Choroid plexus epithelial cell (primary cell): ENCODE data around the gene DOLK.

Experiments used
- DNase-seq: peaks from one replicate; pipeline ENCODE4 v3.0.0-alpha.2; 2010; ENCODE audit warnings: low read depth
- H3K4me3 ChIP-seq: 2 replicates; pipeline ENCODE4 v1.5.1; 2011; ENCODE audit warnings: low read depth, mild to moderate bottlenecking, control low read depth, low read length, moderate library complexity
- CTCF ChIP-seq: conservative IDR thresholded peaks from 2 replicates; pipeline ENCODE4 v1.5.1; 2011; ENCODE audit warnings: low read depth, mild to moderate bottlenecking, control low read depth, inconsistent platforms, low read length, moderate library complexity

Gene DOLK

GRCh38 chr9:128940946-128941755 lies 6.3 kb downstream of the DOLK start:
- DNase-seq: no peak
- no peak for TF ChIP-seq CTCF
- H3K4me3 ChIP-seq: no peak overlapping the region

GRCh38 chr9:128940271-128940921 lies 7.0 kb downstream of the DOLK start:
- TF ChIP-seq CTCF: no peak
- no peak for DNase-seq
- H3K4me3 ChIP-seq: no peak overlapping the region

GRCh38 chr9:128937310-128938165 lies 9.9 kb downstream of the DOLK start:
- TF ChIP-seq CTCF: no peak
- no peak for DNase-seq
- no peak overlapping the region for H3K4me3 ChIP-seq

- H3K4me3 ChIP-seq: no peak overlapping the region
- no peak for DNase-seq
- no peak for TF ChIP-seq CTCF
These were observed 11.1 kb downstream of the DOLK start for GRCh38 chr9:128936171-128936865.

GRCh38 chr9:128933731-128934130 lies 13.7 kb downstream of the DOLK start:
- no peak for DNase-seq
- H3K4me3 ChIP-seq: no peak overlapping the region
- TF ChIP-seq CTCF: no peak

GRCh38 chr9:128929560-128929959 lies 17.8 kb downstream of the DOLK start:
- no peak for TF ChIP-seq CTCF
- no peak overlapping the region for H3K4me3 ChIP-seq
- no peak for DNase-seq
